Astrocyte of the cerebellum (primary cell): ENCODE measurements around the gene SPATA33.
"Not testable (repeated sequence)": the region's sequence is repeated elsewhere in the genome, so short reads cannot be mapped to it uniquely, and the experiment has no call there.

Experiments
- DNase-seq: peaks from one replicate; pipeline ENCODE4 v3.0.0-alpha.2; 2011; ENCODE audit warnings: low read depth
- H3K4me3 ChIP-seq: 2 replicates; pipeline ENCODE4 v1.5.1; 2011; ENCODE audit warnings: mild to moderate bottlenecking, low read depth, low read length, moderate library complexity
- CTCF ChIP-seq: IDR thresholded peaks from 2 replicates; pipeline ENCODE4 v1.5.1; 2012; ENCODE audit warnings: low read length, low read depth, moderate library complexity, mild to moderate bottlenecking; ENCODE audit errors: missing control alignments
- in situ Hi-C: cut with HindIII; loops from 2 replicates; pipeline ENCODE4 v1.10.0; 2017; ENCODE audit warnings: low sequenced_read_pairs

Gene SPATA33

DNA sequence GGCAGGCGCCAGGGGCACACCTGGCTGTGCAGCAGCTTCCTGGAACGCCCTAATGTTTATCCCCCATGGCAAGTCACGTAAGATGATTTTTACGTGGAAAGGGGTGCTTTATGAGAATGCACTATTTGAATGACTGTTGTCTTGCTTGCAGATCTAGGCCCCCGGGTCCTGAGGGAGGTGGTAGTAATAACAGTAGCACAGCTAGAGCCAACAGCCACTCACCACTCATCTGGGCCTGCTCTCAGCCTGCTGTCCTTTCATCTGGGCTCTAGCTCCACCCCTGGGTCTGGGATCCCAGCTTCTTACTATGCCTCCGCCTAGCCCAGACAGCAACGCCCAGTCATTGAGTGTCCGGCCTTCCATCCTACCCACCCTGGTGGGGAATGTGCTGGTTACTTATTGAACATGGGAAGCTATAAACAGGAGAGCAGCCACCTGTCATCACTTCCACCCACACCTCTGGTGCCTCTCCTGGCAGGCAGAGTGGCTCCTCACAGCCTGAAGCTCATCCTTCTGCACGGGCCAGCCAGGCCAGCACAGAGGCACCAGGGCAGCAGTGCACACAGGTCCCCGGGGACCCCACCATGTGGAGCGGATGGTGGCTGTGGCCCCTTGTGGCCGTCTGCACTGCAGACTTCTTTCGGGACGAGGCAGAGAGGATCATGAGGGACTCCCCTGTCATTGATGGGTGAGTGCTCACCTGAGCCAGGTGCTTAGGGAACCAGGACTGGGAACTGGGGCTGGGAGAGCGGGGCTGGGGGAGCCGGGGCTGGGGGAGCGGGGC, 27.6 kb upstream of the SPATA33 start:
- TF ChIP-seq CTCF = no peak
- in situ Hi-C loops = no loop called here
- H3K4me3 ChIP-seq = no peak overlapping the region
- DNase-seq = no peak

DNA sequence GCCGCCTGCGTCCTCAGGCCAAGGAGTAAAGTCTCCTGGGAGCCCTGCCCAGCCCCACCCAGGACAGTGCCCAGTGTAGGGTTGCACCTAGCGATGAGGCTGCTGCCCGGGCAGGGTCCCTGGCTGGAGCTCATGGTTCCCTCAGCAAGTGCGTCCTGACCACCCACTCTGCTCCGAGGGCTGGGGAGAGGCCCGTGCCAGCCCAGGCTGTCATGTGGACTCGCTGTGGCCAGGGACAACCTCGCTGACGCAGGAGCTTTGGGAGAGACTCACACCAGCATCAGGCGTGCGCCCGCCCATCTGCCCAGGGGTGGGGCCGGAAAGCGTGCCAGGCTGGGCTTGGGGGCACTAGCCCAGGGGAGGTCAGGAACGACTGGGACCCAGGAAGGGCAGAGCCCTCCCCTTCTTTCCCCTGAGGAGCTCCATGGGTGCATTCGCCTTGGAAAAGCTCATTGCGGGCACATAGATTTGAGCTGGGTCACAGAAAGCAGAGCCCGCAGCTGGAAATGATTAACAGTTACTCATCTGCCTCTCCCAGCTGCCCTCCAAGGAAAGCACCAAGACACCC, 24.5 kb upstream of the SPATA33 start:
- no peak for TF ChIP-seq CTCF
- no peak overlapping the region for H3K4me3 ChIP-seq
- in situ Hi-C loops = no loop called here

GRCh38 chr16:89634463-89635385, 22.9 kb upstream of the SPATA33 start:
- in situ Hi-C loops, DNase-seq, H3K4me3 ChIP-seq: not testable (repeated sequence)

More for the DNA sequence above, 24.5 kb upstream of the SPATA33 start:
- DNase-seq = no peak

DNA sequence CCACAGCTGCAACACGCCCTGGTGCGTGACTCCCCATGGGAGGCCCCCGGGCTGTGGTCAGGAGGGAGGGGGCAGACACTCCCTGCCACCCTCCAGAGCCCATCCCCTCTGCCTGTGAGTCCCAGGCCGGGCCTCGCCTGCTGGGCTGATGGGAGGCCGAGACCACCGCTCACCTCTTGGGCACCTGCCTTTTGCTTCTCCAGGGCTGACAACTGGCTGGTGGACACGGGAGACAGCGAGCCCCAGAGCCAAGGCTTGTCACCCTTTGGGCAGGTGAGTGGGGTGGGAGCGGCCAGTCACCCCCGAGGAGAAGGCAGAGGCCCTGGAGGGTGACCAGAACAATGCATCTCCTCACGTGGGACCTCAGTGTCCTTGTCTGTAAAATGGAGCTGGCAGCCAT, 21.0 kb upstream of the SPATA33 start:
- in situ Hi-C loops = no loop called here
- H3K4me3 ChIP-seq = no peak overlapping the region
- TF ChIP-seq CTCF = no peak
- DNase-seq = no peak

- in situ Hi-C loops = no loop called here
- TF ChIP-seq CTCF = no peak
- DNase-seq = no peak
- no peak overlapping the region for H3K4me3 ChIP-seq
These were observed 20.3 kb upstream of the SPATA33 start for GRCh38 chr16:89637379-89637778.

- in situ Hi-C loops = no loop called here
- no peak for TF ChIP-seq CTCF
- H3K4me3 ChIP-seq = no peak overlapping the region
- DNase-seq = no peak
These were observed 19.2 kb upstream of the SPATA33 start for GRCh38 chr16:89638455-89638854.

DNA sequence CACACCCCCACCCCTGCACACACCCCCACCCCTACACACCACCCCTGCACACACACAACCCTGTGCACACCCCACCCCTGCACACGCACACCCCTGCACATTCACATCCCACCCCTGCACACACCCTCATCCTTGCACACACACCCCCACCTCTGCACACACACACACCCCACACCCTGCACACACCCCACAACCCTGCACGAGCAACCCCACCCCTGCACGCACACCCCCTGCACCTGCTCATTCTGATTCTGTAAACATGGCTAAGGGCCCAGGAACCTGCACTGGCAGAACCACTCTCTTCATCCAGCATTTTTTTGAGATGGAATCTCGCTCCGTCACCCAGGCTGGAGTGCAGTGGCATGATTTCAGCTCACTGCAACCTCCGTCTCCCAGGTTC, 18.3 kb upstream of the SPATA33 start:
- no peak overlapping the region for H3K4me3 ChIP-seq
- in situ Hi-C loops = no loop called here
- no peak for TF ChIP-seq CTCF
- DNase-seq = no peak
